ENCODE data around the gene PLVAP.

Gene PLVAP

GRCh38 chr19:17357078-17357666 lies 20.0 kb downstream of the PLVAP start:
- DNase-seq (ENCODE audit: low spot score), result no peak

DNA sequence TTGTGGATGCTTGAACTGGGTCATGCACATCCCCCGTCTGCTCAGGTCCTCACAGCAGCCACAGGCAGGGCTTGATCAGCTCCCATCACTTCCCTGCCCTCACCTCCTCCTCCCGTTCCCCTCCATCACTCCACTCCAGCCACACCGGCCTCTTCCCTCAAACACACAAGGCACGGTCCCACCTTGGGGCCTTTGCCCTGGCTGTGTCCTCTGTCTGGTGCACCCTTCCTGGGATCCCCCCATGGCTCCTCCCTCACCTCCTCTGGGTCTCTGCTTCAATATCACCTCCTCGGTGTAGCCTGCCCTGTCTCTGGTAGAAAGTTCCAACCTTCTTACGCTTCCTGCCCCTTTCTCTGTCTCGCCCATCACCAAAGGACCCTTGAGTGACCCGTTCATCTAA lies 23.8 kb downstream of the PLVAP start:
- no peak for DNase-seq (ENCODE audit: low spot score)

DNA sequence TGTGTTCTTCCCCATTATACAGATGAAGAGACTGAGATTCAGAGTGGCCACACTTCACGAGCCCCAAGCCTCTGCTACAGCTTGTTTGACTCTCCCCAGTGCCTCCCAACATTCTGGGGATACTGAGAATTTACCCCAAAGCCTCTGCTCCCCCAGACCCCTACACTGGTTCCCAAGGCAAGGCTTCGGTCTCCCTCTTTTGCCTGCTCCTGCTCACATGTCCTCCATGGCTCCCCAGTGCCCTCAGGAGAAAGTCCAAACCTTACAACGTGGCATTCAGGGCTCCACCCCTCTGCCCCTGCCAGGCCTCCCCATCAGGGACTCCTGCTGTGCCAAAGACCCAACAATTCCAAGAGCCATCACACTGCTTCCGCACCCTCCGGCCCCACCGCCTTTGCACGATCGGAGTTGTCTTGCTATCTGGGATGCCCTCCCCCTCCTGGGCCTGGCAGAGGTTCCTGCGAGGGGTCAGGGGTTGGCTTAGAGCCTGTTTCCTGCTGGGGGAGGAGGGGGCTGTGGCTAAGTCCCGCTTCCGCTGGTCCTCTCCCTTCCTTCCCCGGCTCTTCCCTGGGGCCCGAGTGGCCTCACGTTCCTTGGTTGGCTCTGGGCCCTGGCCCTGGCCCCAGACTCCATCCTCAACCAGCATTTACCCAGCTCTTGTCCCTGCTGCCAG lies 24.4 kb downstream of the PLVAP start:
- DNase-seq (ENCODE audit: low spot score), result no peak

DNA sequence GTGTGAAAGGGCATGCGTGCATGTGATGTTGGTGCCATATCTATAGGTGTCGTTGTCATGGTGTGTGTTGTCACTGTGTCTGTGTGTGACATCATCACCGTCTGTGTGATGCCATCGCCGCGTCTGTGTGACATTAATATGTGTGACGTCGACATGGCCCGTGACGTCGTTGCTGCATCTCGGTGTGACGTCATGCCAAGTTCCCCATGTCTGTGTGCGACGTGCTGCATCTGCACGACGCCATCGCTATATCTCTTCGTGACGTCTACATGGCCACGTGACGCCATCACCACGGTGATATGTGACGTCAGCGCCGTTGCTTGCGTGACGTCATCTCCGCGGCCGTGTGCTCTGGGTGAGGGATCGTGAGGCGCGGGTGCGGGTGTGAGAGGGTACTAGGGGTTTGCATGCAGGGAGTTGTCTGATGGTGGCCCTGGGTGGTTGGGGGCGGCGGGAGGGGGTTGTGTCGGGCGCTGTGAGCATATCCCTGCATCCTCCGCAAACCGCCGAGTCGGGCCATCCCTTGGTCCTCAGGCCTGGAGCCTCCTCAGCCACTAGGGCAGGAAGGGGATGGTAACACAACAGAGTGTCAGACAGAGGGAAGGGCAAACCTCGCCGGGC lies 25.2 kb downstream of the PLVAP start:
- no peak for DNase-seq (ENCODE audit: low spot score)

DNA sequence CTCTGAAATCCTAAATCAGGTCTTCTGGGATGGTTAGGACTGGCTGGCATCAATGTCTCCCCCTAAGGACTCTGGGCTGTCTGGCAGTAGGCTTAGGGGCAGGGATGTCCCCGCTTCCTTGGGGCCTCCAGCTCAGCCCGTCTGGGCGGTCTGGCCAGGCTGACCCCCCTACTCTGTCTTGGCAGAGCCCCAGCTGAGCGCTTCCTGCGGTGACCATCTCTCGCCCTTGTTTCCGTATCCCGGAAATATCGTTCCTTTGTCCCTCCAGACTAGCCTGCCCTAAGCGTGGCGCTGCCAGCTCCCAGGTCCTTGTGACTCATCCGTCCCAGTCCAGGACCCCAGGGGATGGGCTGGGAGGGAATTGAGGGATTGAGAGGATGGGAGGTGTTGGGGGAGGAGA lies 28.4 kb downstream of the PLVAP start:
- DNase-seq (ENCODE audit: low spot score), result no peak

DNA sequence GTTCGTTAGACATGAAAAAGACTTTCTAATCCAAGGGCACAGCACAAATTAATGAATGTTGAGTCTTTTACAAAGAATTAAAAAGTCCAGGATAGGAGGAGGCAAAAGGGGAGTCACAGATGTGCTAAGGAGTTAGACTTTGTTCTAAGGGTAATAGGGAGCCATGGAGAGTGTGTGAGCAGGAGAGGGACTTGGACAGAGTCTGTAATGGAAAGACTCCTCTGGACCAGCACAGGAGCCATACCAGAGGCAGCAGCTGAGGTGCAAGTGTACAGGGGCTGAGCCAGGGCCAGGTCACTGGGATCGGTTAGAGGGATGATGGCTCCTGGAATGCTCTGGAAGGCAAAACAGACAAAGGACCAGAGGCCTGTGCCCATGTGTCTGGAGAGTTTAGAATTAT lies 29.3 kb downstream of the PLVAP start:
- DNase-seq (ENCODE audit: low spot score), result no peak

DNA sequence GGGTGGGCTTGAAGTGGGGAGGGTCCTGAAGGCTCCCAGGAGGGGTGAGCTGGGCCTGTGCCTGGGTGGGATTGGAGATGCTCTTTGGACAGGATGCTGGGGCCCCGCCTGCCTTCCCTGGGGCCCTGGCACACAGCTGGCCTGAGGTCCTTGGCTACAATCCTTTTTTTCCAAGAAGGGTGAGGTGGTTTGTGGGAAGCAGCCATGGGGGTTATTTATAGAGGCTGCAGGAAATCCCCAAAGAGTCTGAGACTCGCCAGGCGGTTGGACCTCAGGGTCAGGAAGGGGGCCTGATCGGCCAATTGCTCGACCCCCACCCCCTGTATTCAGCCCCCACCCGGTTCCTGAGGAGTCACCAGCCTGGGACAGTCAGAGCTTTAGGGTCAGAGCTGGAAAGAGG lies 29.8 kb downstream of the PLVAP start:
- no peak for DNase-seq (ENCODE audit: low spot score)

- no peak for DNase-seq (ENCODE audit: low spot score)
Observed at GRCh38 chr19:17346109-17346671, 31.0 kb downstream of the PLVAP start.

- no peak for DNase-seq (ENCODE audit: low spot score)
Observed at GRCh38 chr19:17341845-17342244, 35.3 kb downstream of the PLVAP start.

DNA sequence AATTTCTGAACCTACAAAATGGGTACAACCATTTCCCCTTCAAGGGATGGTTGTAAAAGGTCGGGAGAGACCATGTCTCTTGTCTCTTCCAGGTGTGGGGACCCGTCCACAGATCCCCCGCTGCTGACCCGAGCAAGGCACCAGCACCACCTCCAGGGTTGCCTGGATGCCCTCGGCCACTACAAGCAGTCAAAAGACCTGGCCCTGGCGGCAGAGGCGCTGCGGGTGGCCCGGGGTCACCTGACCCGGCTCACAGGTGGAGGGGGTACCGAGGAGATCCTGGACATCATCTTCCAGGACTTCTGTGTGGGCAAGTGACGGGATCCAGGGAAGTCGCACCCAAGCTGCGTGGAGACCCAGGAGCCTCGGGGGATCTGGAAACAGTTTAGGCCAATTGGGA lies 35.8 kb downstream of the PLVAP start:
- no peak for DNase-seq (ENCODE audit: low spot score)

GRCh38 chr19:17340871-17341357 lies 36.2 kb downstream of the PLVAP start:
- DNase-seq (ENCODE audit: low spot score), result no peak

- DNase-seq (ENCODE audit: low spot score), result no peak
Observed at GRCh38 chr19:17340302-17340870, 36.8 kb downstream of the PLVAP start.

- no peak for DNase-seq (ENCODE audit: low spot score)
Observed at GRCh38 chr19:17339088-17339741, 37.9 kb downstream of the PLVAP start.

DNA sequence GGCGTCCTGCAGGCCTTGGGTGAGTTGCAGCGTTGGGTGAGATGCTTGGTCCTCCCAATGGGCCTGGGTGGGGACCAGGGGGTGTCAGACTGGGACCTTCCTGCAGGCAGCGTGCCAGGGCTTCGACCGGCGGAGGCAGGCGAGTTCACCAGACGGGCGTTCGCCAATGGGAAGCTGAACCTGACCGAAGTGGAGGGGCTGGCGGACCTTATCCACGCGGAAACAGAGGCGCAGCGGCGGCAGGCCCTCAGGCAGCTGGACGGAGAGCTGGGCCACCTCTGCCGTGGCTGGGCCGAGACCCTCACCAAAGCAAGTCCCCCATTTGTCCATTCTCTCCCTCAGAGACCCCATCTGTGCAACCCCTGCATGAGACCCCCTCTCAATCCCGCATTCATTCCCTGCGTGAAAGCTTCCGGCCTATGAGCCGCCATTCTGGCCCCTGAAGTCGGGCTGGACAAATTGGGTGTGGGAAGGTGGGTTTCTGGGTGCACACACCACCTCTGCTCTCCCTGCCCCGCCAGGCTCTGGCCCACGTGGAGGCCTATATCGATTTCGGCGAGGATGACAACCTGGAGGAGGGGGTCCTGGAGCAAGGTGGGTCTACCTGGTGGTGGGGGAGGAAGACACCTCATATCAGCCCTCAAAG lies 38.6 kb downstream of the PLVAP start:
- no peak for DNase-seq (ENCODE audit: low spot score)

- DNase-seq (ENCODE audit: low spot score), result no peak
Observed at GRCh38 chr19:17337675-17338432, 39.3 kb downstream of the PLVAP start.

GRCh38 chr19:17336872-17337674 lies 40.1 kb downstream of the PLVAP start, which contains the start of gene GTPBP3:
Gene GTPBP3, plus strand, starts transcription at chr19:17337553. Its CDS starts 59 bp downstream, at chr19:17337612.
- peak; percentile 95 for DNase-seq (ENCODE audit: low spot score)

DNA sequence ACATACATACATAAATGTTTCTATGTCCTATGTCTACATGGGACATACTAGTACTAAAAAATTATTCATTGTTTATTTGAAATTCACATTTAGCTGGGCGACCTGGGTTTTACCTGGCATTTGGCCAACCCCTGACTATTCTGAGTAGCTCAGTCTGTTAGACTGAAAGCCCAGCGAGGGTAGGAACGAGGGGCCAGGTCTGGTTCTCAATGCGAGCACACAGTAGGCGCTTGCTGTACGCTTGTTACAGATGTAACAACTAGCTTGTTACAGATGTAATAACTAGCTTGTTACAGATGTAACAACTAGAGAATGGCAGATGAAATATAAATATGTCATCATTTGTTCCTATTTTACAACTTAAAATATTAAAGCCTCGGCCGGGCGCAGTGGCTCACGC lies 41.6 kb downstream of the PLVAP start:
- DNase-seq (ENCODE audit: low spot score), result no peak

- peak; percentile 96 for DNase-seq (ENCODE audit: low spot score)
Observed at GRCh38 chr19:17334414-17335409, 42.4 kb downstream of the PLVAP start, which contains the start of gene ANO8. Gene ANO8, minus strand, starts transcription at chr19:17334855. Its CDS starts 185 bp downstream, at chr19:17334670.
